T-helper 2 cell treated with Interferon-gamma antibody and Interleukin-4, amounts not matched to agents 100 ng/mL and 5 ng/mL, for 36 hours (primary cell): Measurements from ENCODE around the gene UBE2D2. TPM values are rescaled to one million over a fixed set of nuclear protein-coding genes. Genes with fewer than 3 reads are reported as not detected.

ENCODE experiments used
- intact Hi-C: fragments of 100-400 bp; cut with micrococcal nuclease; formaldehyde crosslinking; loops from one replicate; pipeline ENCODE4 v1.15.1; 2023
- total RNA-seq: library from RNA; stranded (reverse); gene quantifications from 2 replicates; pipeline ENCODE4 v1.2.3, GENCODE V29; 2022

The UBE2D2 gene
- total RNA-seq, 1 donor from 2014 or later = 228 TPM

- intact Hi-C loops = loop anchor here (1.0 to 10.0 kb wide), 6 partner anchors 56 to 211 kb away; partner anchors contain the start of gene DNAJC18
These were observed 72.3 kb downstream of the UBE2D2 start for GRCh38 chr5:139633295-139634027.

- intact Hi-C loops = loop anchor here (5.0 to 10.0 kb wide), 3 partner anchors 57 to 212 kb away; no protein-coding TSS in a partner anchor
These were observed 72.8 kb downstream of the UBE2D2 start for GRCh38 chr5:139634028-139634325.

- intact Hi-C loops = loop anchor here (5.0 to 10.0 kb wide), 3 partner anchors 57 to 212 kb away; no protein-coding TSS in a partner anchor
These were observed 73.4 kb downstream of the UBE2D2 start for GRCh38 chr5:139634541-139634940.

GRCh38 chr5:139635191-139635590 lies 74.1 kb downstream of the UBE2D2 start:
- intact Hi-C loops = loop anchor here (5.0 to 10.0 kb wide), 2 partner anchors 73 to 120 kb away; partner anchors contain the start of gene UBE2D2

- intact Hi-C loops = loop anchor here (1.0 to 10.0 kb wide), 4 partner anchors 14 to 121 kb away; partner anchors contain the start of gene UBE2D2
These were observed 74.6 kb downstream of the UBE2D2 start for GRCh38 chr5:139635606-139636206.

GRCh38 chr5:139636207-139636792 lies 75.2 kb downstream of the UBE2D2 start:
- intact Hi-C loops = loop anchor here (1.0 to 10.0 kb wide), 4 partner anchors 13 to 121 kb away; partner anchors contain the start of gene UBE2D2

GRCh38 chr5:139636975-139637408 lies 75.9 kb downstream of the UBE2D2 start:
- intact Hi-C loops = loop anchor here (1.0 to 10.0 kb wide), 4 partner anchors 12 to 122 kb away; partner anchors contain the start of gene UBE2D2

- intact Hi-C loops = loop anchor here (2.0 to 10.0 kb wide), 3 partner anchors 73 to 123 kb away; partner anchors contain the start of gene UBE2D2
These were observed 76.4 kb downstream of the UBE2D2 start for GRCh38 chr5:139637438-139638089.

- intact Hi-C loops = loop anchor here (5.0 to 10.0 kb wide), 2 partner anchors 76 to 123 kb away; partner anchors contain the start of gene UBE2D2
These were observed 77.1 kb downstream of the UBE2D2 start for GRCh38 chr5:139638090-139638735.

GRCh38 chr5:139638736-139639618 lies 77.8 kb downstream of the UBE2D2 start:
- intact Hi-C loops = loop anchor here (5.0 to 10.0 kb wide), 2 partner anchors 77 to 124 kb away; partner anchors contain the start of gene UBE2D2

GRCh38 chr5:139639619-139640380 lies 78.7 kb downstream of the UBE2D2 start:
- intact Hi-C loops = loop anchor here (5.0 to 10.0 kb wide), 2 partner anchors 77 to 125 kb away; partner anchors contain the start of gene UBE2D2

GRCh38 chr5:139640421-139641115 lies 79.4 kb downstream of the UBE2D2 start:
- intact Hi-C loops = no loop called here

- intact Hi-C loops = no loop called here
These were observed 80.3 kb downstream of the UBE2D2 start for GRCh38 chr5:139641116-139642080.

- intact Hi-C loops = no loop called here
These were observed 81.1 kb downstream of the UBE2D2 start for GRCh38 chr5:139642213-139642612.

- intact Hi-C loops = no loop called here
These were observed 82.0 kb downstream of the UBE2D2 start for GRCh38 chr5:139642891-139643871.

- intact Hi-C loops = no loop called here
These were observed 82.9 kb downstream of the UBE2D2 start for GRCh38 chr5:139644001-139644456.
